AG04450 (cell line): Measurements from ENCODE around the gene TRIM77. TPM values are rescaled to one million over a fixed set of nuclear protein-coding genes. Genes with fewer than 3 reads are reported as not detected.
"Not testable (repeated sequence)": the region's sequence is repeated elsewhere in the genome, so short reads cannot be mapped to it uniquely, and the experiment has no call there.

Source experiments
- CTCF ChIA-PET: fragments of 300-600, 350-600 bp; formaldehyde crosslinking; extraction: SDS; loops from one replicate; lab custom pipeline; 2022; ENCODE audit warnings: antibody characterized with exemption, inconsistent platforms; lab: Charles Lee
- POLR2A ChIA-PET: fragments of 350-600 bp; formaldehyde crosslinking; extraction: SDS; loops from one replicate; lab custom pipeline; 2021; ENCODE audit warnings: antibody characterized with exemption, inconsistent platforms; lab: Yijun Ruan, JAX
- DNase-seq: peaks from one replicate; pipeline ENCODE4 v3.0.0-alpha.2; 2011; ENCODE audit warnings: low read depth, low spot score
- H3K27ac ChIP-seq: one replicate; pipeline ENCODE4 v1.5.1; 2012; ENCODE audit warnings: low read depth, low read length, control low read depth
- H3K27me3 ChIP-seq: one replicate; pipeline ENCODE4 v1.6.0; 2012; ENCODE audit warnings: low read length; ENCODE audit not compliant: control insufficient read depth, insufficient read depth
- H3K4me3 ChIP-seq: 2 replicates; pipeline ENCODE4 v1.5.1; 2011; ENCODE audit warnings: mild to moderate bottlenecking, low read depth, low read length, control low read depth
- H3K9me3 ChIP-seq: 2 replicates; pipeline ENCODE4 v1.5.1; 2012; ENCODE audit warnings: low read length; ENCODE audit not compliant: control insufficient read depth, insufficient read depth
- CTCF ChIP-seq: IDR thresholded peaks from 2 replicates; pipeline ENCODE4 v1.5.1; 2011; ENCODE audit warnings: low read depth, low read length, control low read depth, inconsistent platforms
- polyA plus RNA-seq: library from polyadenylated mRNA; depleted of rRNA; stranded (reverse); fragments of >200 nt; gene quantifications from 2 replicates; pipeline ENCODE4 v1.2.3, GENCODE V29; 2011

Gene TRIM77
- polyA plus RNA-seq, 1 experiment: not detected

GRCh38 chr11:89675383-89675782 is 34.7 kb upstream of the TRIM77 start:
- DNase-seq, POLR2A ChIA-PET, H3K9me3 ChIP-seq, H3K4me3 ChIP-seq, H3K27me3 ChIP-seq, H3K27ac ChIP-seq, CTCF ChIA-PET: not testable (repeated sequence)
- peak; percentile 24 for TF ChIP-seq CTCF

DNA sequence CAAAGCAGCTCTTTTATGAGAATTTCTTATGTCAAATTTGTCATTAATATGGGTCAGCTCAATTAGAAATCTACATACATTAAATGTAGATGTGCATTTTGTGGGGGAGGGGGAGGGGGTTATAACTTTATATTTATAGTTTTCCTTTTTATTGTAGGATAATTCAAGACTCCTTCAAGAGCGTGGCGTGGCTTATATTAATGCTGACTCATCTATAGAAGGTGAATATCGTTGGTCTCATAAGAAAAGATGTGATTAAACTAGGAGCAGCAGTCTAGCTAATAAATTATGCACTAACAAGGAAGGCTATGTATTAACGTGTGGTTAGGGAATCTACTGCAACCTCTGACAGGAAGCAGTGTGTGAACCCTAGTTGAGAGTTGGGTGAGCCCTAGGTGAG is 34.2 kb upstream of the TRIM77 start:
- CTCF ChIA-PET, H3K4me3 ChIP-seq, H3K9me3 ChIP-seq, H3K27ac ChIP-seq, POLR2A ChIA-PET, H3K27me3 ChIP-seq, DNase-seq: not testable (repeated sequence)

GRCh38 chr11:89707080-89707479 is 3.0 kb upstream of the TRIM77 start:
- CTCF ChIA-PET, H3K4me3 ChIP-seq, H3K27me3 ChIP-seq, H3K9me3 ChIP-seq, H3K27ac ChIP-seq, DNase-seq, POLR2A ChIA-PET: not testable (repeated sequence)

- DNase-seq, H3K27ac ChIP-seq, H3K27me3 ChIP-seq, CTCF ChIA-PET, H3K4me3 ChIP-seq, H3K9me3 ChIP-seq, POLR2A ChIA-PET: not testable (repeated sequence)
Measured at GRCh38 chr11:89724866-89725498, 14.9 kb downstream of the TRIM77 start.

DNA sequence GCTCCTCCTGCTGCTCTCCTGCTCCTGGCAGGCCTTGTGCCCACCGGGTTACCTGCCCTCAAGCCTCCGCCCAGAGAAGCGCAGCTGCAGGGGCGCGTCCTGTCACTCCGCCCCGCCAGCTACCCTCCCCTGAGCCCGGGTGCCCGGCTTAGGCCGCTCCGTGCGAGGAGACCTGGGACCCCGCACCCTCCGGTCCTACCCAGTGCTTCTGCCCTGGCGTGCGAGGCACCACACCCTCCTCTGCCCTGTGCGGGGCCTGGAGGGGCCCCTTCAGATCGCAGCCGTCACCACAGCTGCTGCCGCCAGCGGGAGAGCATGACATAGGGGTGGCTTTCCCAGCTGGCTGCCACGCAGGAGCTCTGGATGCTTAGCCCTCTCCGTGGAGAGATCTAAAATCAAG is 20.1 kb downstream of the TRIM77 start:
- CTCF ChIA-PET, H3K9me3 ChIP-seq, H3K27me3 ChIP-seq, POLR2A ChIA-PET, H3K27ac ChIP-seq, H3K4me3 ChIP-seq, DNase-seq: not testable (repeated sequence)

DNA sequence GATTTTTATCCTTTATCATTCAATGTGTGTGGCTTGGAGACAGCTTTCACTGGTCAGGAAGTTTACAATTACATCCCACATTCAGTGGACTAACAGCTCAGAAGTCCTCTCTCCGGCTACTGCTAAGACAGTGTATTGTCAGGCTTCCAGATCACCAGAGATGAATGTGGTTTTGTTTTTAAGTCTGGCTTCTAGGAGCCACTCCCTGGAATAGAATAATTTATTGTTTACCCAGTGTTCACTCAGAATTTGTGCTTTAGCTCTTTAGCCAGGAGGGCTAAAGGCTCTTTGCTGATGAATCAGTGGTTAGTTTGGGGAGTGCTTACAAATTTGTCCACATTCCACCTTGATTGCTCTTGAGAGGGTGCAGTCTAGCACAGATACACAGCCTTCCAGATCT is 26.5 kb downstream of the TRIM77 start:
- no peaks in the 10 kb centered on the region for H3K9me3 ChIP-seq
- DNase-seq: no peak
- ChIA-PET CTCF (no interaction called here), POLR2A (no interaction called here)
- no peak overlapping the region for H3K27ac ChIP-seq
- TF ChIP-seq CTCF: no peak
- H3K27me3 ChIP-seq: no peaks in the 10 kb centered on the region
- no peak overlapping the region for H3K4me3 ChIP-seq

GRCh38 chr11:89737116-89737515 is 27.0 kb downstream of the TRIM77 start:
- H3K4me3 ChIP-seq: no peak overlapping the region
- POLR2A ChIA-PET: no interaction called here
- no peak for TF ChIP-seq CTCF
- no peaks in the 10 kb centered on the region for H3K9me3 ChIP-seq
- no peak for DNase-seq
- no peak overlapping the region for H3K27ac ChIP-seq
- CTCF ChIA-PET: no interaction called here
- no peaks in the 10 kb centered on the region for H3K27me3 ChIP-seq

GRCh38 chr11:89741406-89741805 is 31.3 kb downstream of the TRIM77 start:
- DNase-seq, H3K9me3 ChIP-seq, CTCF ChIA-PET, H3K27ac ChIP-seq, H3K27me3 ChIP-seq, POLR2A ChIA-PET, H3K4me3 ChIP-seq: not testable (repeated sequence)

DNA sequence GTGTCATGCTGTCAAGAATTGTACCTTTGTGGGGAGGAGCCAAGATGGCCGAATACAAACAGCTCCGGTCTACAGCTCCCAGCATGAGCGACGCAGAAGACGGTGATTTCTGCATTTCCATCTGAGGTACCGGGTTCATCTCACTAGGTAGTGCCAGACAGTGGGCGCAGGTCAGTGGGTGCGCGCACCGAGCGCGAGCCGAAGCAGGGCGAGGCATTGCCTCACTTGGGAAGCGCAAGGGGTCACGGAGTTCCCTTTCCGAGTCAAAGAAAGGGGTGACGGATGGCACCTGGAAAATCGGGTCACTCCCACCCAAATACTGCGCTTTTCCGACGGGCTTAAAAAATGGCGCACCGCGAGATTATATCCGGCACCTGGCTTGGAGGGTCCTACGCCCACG is 34.1 kb downstream of the TRIM77 start:
- H3K27me3 ChIP-seq, POLR2A ChIA-PET, CTCF ChIA-PET, H3K27ac ChIP-seq, DNase-seq, H3K9me3 ChIP-seq, H3K4me3 ChIP-seq: not testable (repeated sequence)

DNA sequence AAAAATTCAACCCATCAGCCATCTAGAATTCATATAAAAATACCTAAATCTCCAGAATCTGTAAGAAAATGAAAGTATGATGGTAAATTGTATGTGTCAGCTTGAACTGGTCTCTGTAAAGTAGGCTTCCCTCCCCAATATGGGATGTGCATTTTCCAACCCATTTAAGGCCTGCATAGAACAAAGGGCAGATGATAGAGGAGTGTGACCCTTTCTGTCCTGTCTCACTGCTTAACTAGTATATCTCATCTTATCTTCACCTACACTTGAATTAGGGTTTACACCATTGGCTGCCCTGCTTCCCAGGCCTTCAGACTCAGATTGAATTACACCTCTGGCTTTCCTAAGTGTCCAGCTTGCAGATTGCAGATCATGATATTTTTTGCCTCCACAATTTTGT is 40.7 kb downstream of the TRIM77 start:
- CTCF ChIA-PET, H3K9me3 ChIP-seq, DNase-seq, H3K27me3 ChIP-seq, H3K27ac ChIP-seq, POLR2A ChIA-PET, H3K4me3 ChIP-seq: not testable (repeated sequence)
